Type B pancreatic cell (in vitro differentiated cells): ENCODE measurements around the gene CNIH3. TPM values are rescaled to one million over a fixed set of nuclear protein-coding genes. Genes with fewer than 3 reads are reported as not detected.

Experiments
- DNase-seq: peaks from one replicate; pipeline ENCODE4 v3.0.0; 2021; ENCODE audit warnings: mixed read lengths; ENCODE audit not compliant: unreplicated experiment; ENCODE audit errors: extremely low spot score
- H3K27ac Mint-ChIP-seq: 2 replicates; pipeline ENCODE4 v1.8.0; 2021; ENCODE audit warnings: mild to moderate bottlenecking, mixed read lengths
- H3K27me3 Mint-ChIP-seq: 2 replicates; pipeline ENCODE4 v1.8.0; 2021; ENCODE audit warnings: mixed read lengths
- H3K36me3 Mint-ChIP-seq: 2 replicates; pipeline ENCODE4 v1.8.0; 2021; ENCODE audit warnings: mixed read lengths
- H3K4me1 Mint-ChIP-seq: one replicate; pipeline ENCODE4 v1.8.0; 2021; ENCODE audit warnings: mixed read lengths; ENCODE audit not compliant: unreplicated experiment
- H3K4me3 Mint-ChIP-seq: 2 replicates; pipeline ENCODE4 v1.8.0; 2021; ENCODE audit warnings: mild to moderate bottlenecking, mixed read lengths
- H3K9me3 Mint-ChIP-seq: 2 replicates; pipeline ENCODE4 v1.8.0; 2021; ENCODE audit warnings: mixed read lengths
- total RNA-seq: library from RNA; stranded (reverse); gene quantifications from 2 replicates; pipeline ENCODE4 v1.2.1, GENCODE V29; 2021; ENCODE audit warnings: low replicate concordance
- TF ChIP-seq, protein P1 (sequence below): fragments of 200-600 bp; sonication (generic); conservative IDR thresholded peaks from 2 replicates; pipeline ENCODE4 v1.5.0; 2021; ENCODE audit warnings: antibody characterized with exemption, mild to moderate bottlenecking

Gene CNIH3
- total RNA-seq, 1 donor from 2014 or later, result 4.5 TPM

GRCh38 chr1:224582041-224582440, 34.1 kb upstream of the CNIH3 start:
- H3K4me1 Mint-ChIP-seq, result no peaks in the 10 kb centered on the region
- DNase-seq, result no peak
- no peaks in the 10 kb centered on the region for H3K27me3 Mint-ChIP-seq
- TF ChIP-seq, protein P1, sequence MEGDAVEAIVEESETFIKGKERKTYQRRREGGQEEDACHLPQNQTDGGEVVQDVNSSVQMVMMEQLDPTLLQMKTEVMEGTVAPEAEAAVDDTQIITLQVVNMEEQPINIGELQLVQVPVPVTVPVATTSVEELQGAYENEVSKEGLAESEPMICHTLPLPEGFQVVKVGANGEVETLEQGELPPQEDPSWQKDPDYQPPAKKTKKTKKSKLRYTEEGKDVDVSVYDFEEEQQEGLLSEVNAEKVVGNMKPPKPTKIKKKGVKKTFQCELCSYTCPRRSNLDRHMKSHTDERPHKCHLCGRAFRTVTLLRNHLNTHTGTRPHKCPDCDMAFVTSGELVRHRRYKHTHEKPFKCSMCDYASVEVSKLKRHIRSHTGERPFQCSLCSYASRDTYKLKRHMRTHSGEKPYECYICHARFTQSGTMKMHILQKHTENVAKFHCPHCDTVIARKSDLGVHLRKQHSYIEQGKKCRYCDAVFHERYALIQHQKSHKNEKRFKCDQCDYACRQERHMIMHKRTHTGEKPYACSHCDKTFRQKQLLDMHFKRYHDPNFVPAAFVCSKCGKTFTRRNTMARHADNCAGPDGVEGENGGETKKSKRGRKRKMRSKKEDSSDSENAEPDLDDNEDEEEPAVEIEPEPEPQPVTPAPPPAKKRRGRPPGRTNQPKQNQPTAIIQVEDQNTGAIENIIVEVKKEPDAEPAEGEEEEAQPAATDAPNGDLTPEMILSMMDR, result no peak
- peaks cover 8% of the 10 kb centered on the region for H3K9me3 Mint-ChIP-seq
- peaks cover 5% of the 10 kb centered on the region for H3K36me3 Mint-ChIP-seq
- H3K4me3 Mint-ChIP-seq, result no peak overlapping the region
- no peak overlapping the region for H3K27ac Mint-ChIP-seq

DNA sequence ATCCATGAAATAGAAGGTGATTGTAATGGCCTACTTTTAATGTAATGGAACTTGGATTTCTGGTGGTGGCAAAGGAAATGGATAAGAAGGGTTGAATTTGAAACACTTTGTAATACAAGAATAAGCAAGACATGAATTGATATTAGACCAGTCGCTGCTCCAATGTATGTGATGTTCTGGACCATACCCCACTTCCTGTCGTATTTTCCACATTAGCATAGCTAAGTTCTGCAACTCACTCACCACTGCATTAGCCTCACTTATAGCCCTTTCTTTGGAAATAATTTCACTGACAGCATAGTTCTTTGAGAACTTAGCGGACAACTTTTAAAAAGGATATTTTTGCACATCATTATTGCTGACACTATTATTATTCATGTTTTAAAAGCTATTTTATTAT, 32.3 kb upstream of the CNIH3 start:
- H3K4me1 Mint-ChIP-seq, result peaks cover under 1% of the 10 kb centered on the region
- H3K27ac Mint-ChIP-seq, result no peak overlapping the region
- peaks cover 5% of the 10 kb centered on the region for H3K36me3 Mint-ChIP-seq
- H3K9me3 Mint-ChIP-seq, result peaks cover 4% of the 10 kb centered on the region
- no peak for DNase-seq
- no peaks in the 10 kb centered on the region for H3K27me3 Mint-ChIP-seq
- TF ChIP-seq, protein P1, result no peak
- no peak overlapping the region for H3K4me3 Mint-ChIP-seq

GRCh38 chr1:224585051-224585450, 31.1 kb upstream of the CNIH3 start:
- DNase-seq, result no peak
- no peak overlapping the region for H3K4me3 Mint-ChIP-seq
- peaks cover 4% of the 10 kb centered on the region for H3K9me3 Mint-ChIP-seq
- TF ChIP-seq, protein P1, result no peak
- no peak overlapping the region for H3K27ac Mint-ChIP-seq
- no peaks in the 10 kb centered on the region for H3K27me3 Mint-ChIP-seq
- peaks cover 5% of the 10 kb centered on the region for H3K4me1 Mint-ChIP-seq
- peaks cover 5% of the 10 kb centered on the region for H3K36me3 Mint-ChIP-seq

GRCh38 chr1:224587051-224587450, 29.1 kb upstream of the CNIH3 start:
- Mint-ChIP-seq H3K27me3 (no peaks in the 10 kb centered on the region), H3K9me3 (peaks cover 4% of the 10 kb centered on the region), H3K27ac (no peak overlapping the region), H3K4me1 (peaks cover 5% of the 10 kb centered on the region), H3K4me3 (no peak overlapping the region), H3K36me3 (peaks cover 5% of the 10 kb centered on the region)
- TF ChIP-seq, protein P1, result no peak
- DNase-seq, result no peak

GRCh38 chr1:224588515-224588914, 27.6 kb upstream of the CNIH3 start:
- H3K27me3 Mint-ChIP-seq, result no peaks in the 10 kb centered on the region
- H3K4me1 Mint-ChIP-seq, result peaks cover 5% of the 10 kb centered on the region
- no peak for DNase-seq
- no peak overlapping the region for H3K4me3 Mint-ChIP-seq
- H3K9me3 Mint-ChIP-seq, result peaks cover 4% of the 10 kb centered on the region
- H3K36me3 Mint-ChIP-seq, result peaks cover 5% of the 10 kb centered on the region
- no peak overlapping the region for H3K27ac Mint-ChIP-seq
- TF ChIP-seq, protein P1, result no peak

GRCh38 chr1:224589006-224589405, 27.1 kb upstream of the CNIH3 start:
- TF ChIP-seq, protein P1, result no peak
- H3K4me3 Mint-ChIP-seq, result no peak overlapping the region
- no peaks in the 10 kb centered on the region for H3K27me3 Mint-ChIP-seq
- peaks cover 5% of the 10 kb centered on the region for H3K4me1 Mint-ChIP-seq
- H3K27ac Mint-ChIP-seq, result no peak overlapping the region
- H3K9me3 Mint-ChIP-seq, result peaks cover 4% of the 10 kb centered on the region
- H3K36me3 Mint-ChIP-seq, result peaks cover 5% of the 10 kb centered on the region
- DNase-seq, result no peak
